Renal cortical epithelial cell (primary cell): ENCODE measurements around the gene LRRTM2. TPM values are rescaled to one million over a fixed set of nuclear protein-coding genes. Genes with fewer than 3 reads are reported as not detected.
"Not testable (repeated sequence)": the region's sequence is repeated elsewhere in the genome, so short reads cannot be mapped to it uniquely, and the experiment has no call there.

Experiments used
- DNase-seq: peaks from one replicate; pipeline ENCODE4 v3.0.0-alpha.2; 2011; ENCODE audit warnings: low read depth
- total RNA-seq: library from RNA; depleted of rRNA; stranded (reverse); fragments of >200 nt; gene quantifications from 2 replicates; pipeline ENCODE4 v1.2.3, GENCODE V29; 2014

LRRTM2 gene
- total RNA-seq, 1 donor from 2014 or later = 0.10 TPM

- DNase-seq = no peak
These were observed 35.0 kb downstream of the LRRTM2 start for GRCh38 chr5:138840103-138840502.

- DNase-seq = no peak
These were observed 38.0 kb downstream of the LRRTM2 start for GRCh38 chr5:138837160-138837559.

- not testable (repeated sequence) for DNase-seq
These were observed 40.3 kb downstream of the LRRTM2 start for GRCh38 chr5:138834853-138835252.

- no peak for DNase-seq
These were observed 41.2 kb downstream of the LRRTM2 start for GRCh38 chr5:138833726-138834480.

GRCh38 chr5:138833080-138833479 is 42.1 kb downstream of the LRRTM2 start:
- no peak for DNase-seq

- DNase-seq = peak; percentile 25
These were observed 42.9 kb downstream of the LRRTM2 start for GRCh38 chr5:138832218-138832617.

GRCh38 chr5:138831703-138832102 is 43.4 kb downstream of the LRRTM2 start:
- DNase-seq = no peak

GRCh38 chr5:138829341-138829740 is 45.8 kb downstream of the LRRTM2 start:
- DNase-seq = peak; percentile 61

- no peak for DNase-seq
These were observed 46.6 kb downstream of the LRRTM2 start for GRCh38 chr5:138828556-138828955.

- DNase-seq = peak; percentile 31
These were observed 49.9 kb downstream of the LRRTM2 start for GRCh38 chr5:138824924-138825863.

- no peak for DNase-seq
These were observed 50.6 kb downstream of the LRRTM2 start for GRCh38 chr5:138824516-138824915.

- DNase-seq = no peak
These were observed 54.4 kb downstream of the LRRTM2 start for GRCh38 chr5:138820695-138821094.

- DNase-seq = no peak
These were observed 56.1 kb downstream of the LRRTM2 start for GRCh38 chr5:138819081-138819480.

Other genes with a start within 250 kb of the LRRTM2 start
- 624 and 687 TPM in 2 replicates for gene CTNNA1, start 121.9 kb downstream of the LRRTM2 start, total RNA-seq